ENCODE results near the gene LIPG. TPM values are rescaled to one million over a fixed set of nuclear protein-coding genes. Genes with fewer than 3 reads are reported as not detected.

LIPG gene
- total RNA-seq, 1 experiment from 2014 or later: 92.0 TPM

- Histone ChIP-seq H3K4me3 (ENCODE audit: low read depth in 2 of 2, low read length in 2 of 2) (peak overlapping the region; percentile 50 to 84), H3K27ac (ENCODE audit: low read length) (no peak overlapping the region), H3K27me3 (ENCODE audit: control insufficient read depth, insufficient read depth, low read length) (no peaks in the 10 kb centered on the region), H3K9me3 (ENCODE audit: control insufficient read depth, insufficient read depth, low read depth, low read length) (no peaks in the 10 kb centered on the region), H3K4me1 (ENCODE audit: control insufficient read depth, insufficient read depth, low read length) (no peaks in the 10 kb centered on the region; the same call in 1 of the 2 replicates), H3K36me3 (ENCODE audit: control insufficient read depth, insufficient read depth, low read length) (no peaks in the 10 kb centered on the region)
- TF ChIP-seq SIN3A (IDR thresholded peaks at IDR 0.05; ENCODE audit: borderline replicate concordance, insufficient read depth, low read depth, low read length) (no peak), REST (IDR thresholded peaks at IDR 0.05; ENCODE audit: insufficient read depth in 1 of 2, low read depth in 2 of 2, low read length in 1 of 2) (no peak), CTCF (IDR thresholded peaks at IDR 0.05) (no peak), TCF7L2 (IDR thresholded peaks at IDR 0.05; ENCODE audit: low read depth, low read length) (no peak), POLR2AphosphoS5 (IDR thresholded peaks at IDR 0.05; ENCODE audit: low read depth, low read length) (no peak)
- ATAC-seq: no peak
- in situ Hi-C loops (cut with HindIII; ENCODE audit: low pct_unique_long_range_greater_than_20kb, low sequenced_read_pairs) (no loop called here), intact Hi-C loops (cut with micrococcal nuclease; ENCODE audit: unreplicated experiment) (no loop called here)
- no TSS peak for BruUV-seq (replicated peaks)
- no peak for DNase-seq (ENCODE audit: low read depth, low spot score)
- POLR2A ChIA-PET: no interaction called here
- CTCF ChIA-PET: no interaction called here
Observed at GRCh38 chr18:49564518-49564834, 2.6 kb downstream of the LIPG start.

- no peaks in the 10 kb centered on the region; the same call in 1 of the 2 replicates for H3K4me1 ChIP-seq (ENCODE audit: control insufficient read depth, insufficient read depth, low read length)
- no TSS peak for BruUV-seq (replicated peaks)
- H3K27me3 ChIP-seq (ENCODE audit: control insufficient read depth, insufficient read depth, low read length): no peaks in the 10 kb centered on the region
- intact Hi-C loops (cut with micrococcal nuclease; ENCODE audit: unreplicated experiment) (no loop called here), in situ Hi-C loops (cut with HindIII; ENCODE audit: low pct_unique_long_range_greater_than_20kb, low sequenced_read_pairs) (no loop called here)
- H3K9me3 ChIP-seq (ENCODE audit: control insufficient read depth, insufficient read depth, low read depth, low read length): no peaks in the 10 kb centered on the region
- DNase-seq (ENCODE audit: low read depth, low spot score) (no peak), ATAC-seq (no peak)
- H3K27ac ChIP-seq (ENCODE audit: low read length): no peak overlapping the region
- H3K36me3 ChIP-seq (ENCODE audit: control insufficient read depth, insufficient read depth, low read length): no peaks in the 10 kb centered on the region
- ChIA-PET CTCF (no interaction called here), POLR2A (no interaction called here)
- H3K4me3 ChIP-seq (ENCODE audit: low read depth in 2 of 2, low read length in 2 of 2): peak overlapping the region; percentile 50 to 84; a peak in 3 of 4 replicates
- TF ChIP-seq TCF7L2 (IDR thresholded peaks at IDR 0.05; ENCODE audit: low read depth, low read length): no peak
- no peak for TF ChIP-seq REST (IDR thresholded peaks at IDR 0.05; ENCODE audit: insufficient read depth in 1 of 2, low read depth in 2 of 2, low read length in 1 of 2)
- TF ChIP-seq SIN3A (IDR thresholded peaks at IDR 0.05; ENCODE audit: borderline replicate concordance, insufficient read depth, low read depth, low read length): no peak
- TF ChIP-seq CTCF (IDR thresholded peaks at IDR 0.05): no peak
- no peak for TF ChIP-seq POLR2AphosphoS5 (IDR thresholded peaks at IDR 0.05; ENCODE audit: low read depth, low read length)
Observed at GRCh38 chr18:49565101-49565500, 3.2 kb downstream of the LIPG start.
